OCI-LY1 (cell line): ENCODE data around the gene ROR2.

Experiments
- H2AFZ ChIP-seq: fragments of 200-600 bp; sonication (generic), shearing (Covaris generic); 2 replicates; pipeline ENCODE4 v1.6.0; 2014; ENCODE audit warnings: antibody characterized with exemption, mild to moderate bottlenecking, low read length
- H3F3A ChIP-seq: fragments of 200-600 bp; sonication (generic), shearing (Covaris generic); 2 replicates; pipeline ENCODE4 v1.6.0; 2014; ENCODE audit warnings: mild to moderate bottlenecking, antibody characterized with exemption, low read length, moderate library complexity; ENCODE audit not compliant: insufficient read depth
- H3K27ac ChIP-seq: fragments of 200-600 bp; sonication (generic); 2 replicates; pipeline ENCODE4 v1.5.1; 2014; ENCODE audit warnings: low read length, mixed run types, mild to moderate bottlenecking, low read depth; ENCODE audit not compliant: poor library complexity, severe bottlenecking
- H3K27me3 ChIP-seq: fragments of 200-600 bp; sonication (generic); 2 replicates; pipeline ENCODE4 v1.6.0; 2014; ENCODE audit warnings: antibody characterized with exemption, mild to moderate bottlenecking, low read length, moderate library complexity; ENCODE audit not compliant: insufficient read depth
- H3K36me3 ChIP-seq: fragments of 200-600 bp; sonication (generic); 2 replicates; pipeline ENCODE4 v1.6.1; 2014; ENCODE audit warnings: mild to moderate bottlenecking, antibody characterized with exemption, low read length, moderate library complexity, mixed read lengths; ENCODE audit not compliant: insufficient read depth
- H3K4me1 ChIP-seq: fragments of 200-600 bp; sonication (generic); 2 replicates; pipeline ENCODE4 v1.5.1; 2014; ENCODE audit warnings: mild to moderate bottlenecking, low read length, moderate library complexity; ENCODE audit not compliant: insufficient read depth, severe bottlenecking
- H3K4me2 ChIP-seq: fragments of 200-600 bp; sonication (generic), shearing (Covaris generic); 2 replicates; pipeline ENCODE4 v1.6.1; 2014; ENCODE audit warnings: low read length
- H3K4me3 ChIP-seq: fragments of 200-600 bp; sonication (generic); 2 replicates; pipeline ENCODE4 v1.5.1; 2014; ENCODE audit warnings: low read length, low read depth, mild to moderate bottlenecking, mixed read lengths; ENCODE audit not compliant: poor library complexity, severe bottlenecking
- H3K79me2 ChIP-seq: fragments of 200-600 bp; shearing (Covaris generic); 2 replicates; pipeline ENCODE4 v1.6.1; 2016; ENCODE audit warnings: mixed run types, low read length, mixed read lengths; ENCODE audit not compliant: insufficient read depth
- H3K9ac ChIP-seq: fragments of 200-600 bp; sonication (generic), shearing (Covaris generic); 2 replicates; pipeline ENCODE4 v1.6.1; 2014; ENCODE audit warnings: mild to moderate bottlenecking, low read length, mixed read lengths
- H3K9me2 ChIP-seq: fragments of 200-600 bp; sonication (generic), shearing (Covaris generic); 2 replicates; pipeline ENCODE4 v1.6.1; 2014; ENCODE audit warnings: low read depth, mild to moderate bottlenecking, low read length, mixed read lengths
- H3K9me3 ChIP-seq: fragments of 200-600 bp; shearing (Covaris generic); 2 replicates; pipeline ENCODE4 v1.6.1; 2014; ENCODE audit warnings: low read length, mixed read lengths
- H4K20me1 ChIP-seq: fragments of 200-600 bp; sonication (generic), shearing (Covaris generic); 2 replicates; pipeline ENCODE4 v1.6.0; 2016; ENCODE audit warnings: mild to moderate bottlenecking, low read length; ENCODE audit not compliant: insufficient read depth
- EZH2 ChIP-seq: fragments of 200-600 bp; sonication (generic), shearing (Covaris generic); IDR thresholded peaks from 2 replicates; pipeline ENCODE4 v1.8.0; 2017; ENCODE audit warnings: borderline replicate concordance, mixed run types, mild to moderate bottlenecking, antibody characterized with exemption, low read length, moderate library complexity, mixed read lengths
- TF ChIP-seq, protein P1 (sequence below): fragments of 200-600 bp; sonication (generic), shearing (Covaris generic); IDR thresholded peaks from 2 replicates; pipeline ENCODE4 v1.5.1; 2017; ENCODE audit warnings: mild to moderate bottlenecking, antibody characterized with exemption, low read length, moderate library complexity, mixed read lengths

Gene ROR2

GRCh38 chr9:91603932-91604331 lies 346.1 kb downstream of the ROR2 start:
- Histone ChIP-seq H3K4me2 (no peak overlapping the region), H3K27ac (no peak overlapping the region), H2AFZ (no peak overlapping the region), H3F3A (no peaks in the 10 kb centered on the region), H3K9me2 (no peaks in the 10 kb centered on the region), H3K27me3 (no peaks in the 10 kb centered on the region), H3K9me3 (no peaks in the 10 kb centered on the region), H3K4me1 (no peaks in the 10 kb centered on the region), H3K4me3 (no peak overlapping the region), H4K20me1 (no peaks in the 10 kb centered on the region), H3K9ac (no peak overlapping the region), H3K79me2 (no peaks in the 10 kb centered on the region), H3K36me3 (no peaks in the 10 kb centered on the region)
- TF ChIP-seq, protein P1, sequence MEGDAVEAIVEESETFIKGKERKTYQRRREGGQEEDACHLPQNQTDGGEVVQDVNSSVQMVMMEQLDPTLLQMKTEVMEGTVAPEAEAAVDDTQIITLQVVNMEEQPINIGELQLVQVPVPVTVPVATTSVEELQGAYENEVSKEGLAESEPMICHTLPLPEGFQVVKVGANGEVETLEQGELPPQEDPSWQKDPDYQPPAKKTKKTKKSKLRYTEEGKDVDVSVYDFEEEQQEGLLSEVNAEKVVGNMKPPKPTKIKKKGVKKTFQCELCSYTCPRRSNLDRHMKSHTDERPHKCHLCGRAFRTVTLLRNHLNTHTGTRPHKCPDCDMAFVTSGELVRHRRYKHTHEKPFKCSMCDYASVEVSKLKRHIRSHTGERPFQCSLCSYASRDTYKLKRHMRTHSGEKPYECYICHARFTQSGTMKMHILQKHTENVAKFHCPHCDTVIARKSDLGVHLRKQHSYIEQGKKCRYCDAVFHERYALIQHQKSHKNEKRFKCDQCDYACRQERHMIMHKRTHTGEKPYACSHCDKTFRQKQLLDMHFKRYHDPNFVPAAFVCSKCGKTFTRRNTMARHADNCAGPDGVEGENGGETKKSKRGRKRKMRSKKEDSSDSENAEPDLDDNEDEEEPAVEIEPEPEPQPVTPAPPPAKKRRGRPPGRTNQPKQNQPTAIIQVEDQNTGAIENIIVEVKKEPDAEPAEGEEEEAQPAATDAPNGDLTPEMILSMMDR: no peak
- TF ChIP-seq EZH2: no peak

GRCh38 chr9:91599564-91599963 lies 350.5 kb downstream of the ROR2 start:
- H3K79me2 ChIP-seq: no peaks in the 10 kb centered on the region
- TF ChIP-seq, protein P1: no peak
- TF ChIP-seq EZH2: no peak
- H4K20me1 ChIP-seq: no peaks in the 10 kb centered on the region
- H3K9ac ChIP-seq: no peak overlapping the region
- H3K27me3 ChIP-seq: no peaks in the 10 kb centered on the region
- H3K4me2 ChIP-seq: no peak overlapping the region
- H3K36me3 ChIP-seq: no peaks in the 10 kb centered on the region
- no peak overlapping the region for H3K27ac ChIP-seq
- no peak overlapping the region for H2AFZ ChIP-seq
- H3K9me2 ChIP-seq: no peaks in the 10 kb centered on the region
- no peak overlapping the region for H3K4me3 ChIP-seq
- H3K4me1 ChIP-seq: no peaks in the 10 kb centered on the region
- no peaks in the 10 kb centered on the region for H3K9me3 ChIP-seq
- no peaks in the 10 kb centered on the region for H3F3A ChIP-seq

DNA sequence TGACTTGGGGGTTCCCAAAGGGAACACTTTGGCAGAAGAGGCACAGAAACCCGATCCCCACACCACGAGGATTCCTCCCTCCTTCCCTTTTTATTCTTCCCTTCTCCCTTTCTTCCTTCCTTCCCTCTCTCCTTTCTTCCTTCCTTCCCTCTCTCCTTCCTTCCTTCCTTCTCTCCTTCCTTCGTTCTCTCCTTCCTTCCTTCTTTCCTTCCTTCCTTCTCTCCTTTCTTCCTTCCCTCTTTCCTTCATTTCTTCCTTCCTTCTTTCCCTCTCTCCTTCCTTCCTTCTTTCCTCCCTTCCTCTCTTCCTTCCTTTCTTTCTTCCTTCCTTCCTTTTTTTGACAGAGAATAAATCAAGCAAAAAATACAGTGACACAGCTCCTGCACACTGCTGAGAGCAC lies 358.4 kb downstream of the ROR2 start:
- H3K4me2 ChIP-seq: no peak overlapping the region
- no peaks in the 10 kb centered on the region for H3K9me3 ChIP-seq
- no peak overlapping the region for H3K9ac ChIP-seq
- no peaks in the 10 kb centered on the region for H4K20me1 ChIP-seq
- H3K27me3 ChIP-seq: no peaks in the 10 kb centered on the region
- no peak overlapping the region for H3K27ac ChIP-seq
- no peak overlapping the region for H2AFZ ChIP-seq
- TF ChIP-seq EZH2: no peak
- TF ChIP-seq, protein P1: no peak
- H3K9me2 ChIP-seq: no peaks in the 10 kb centered on the region
- H3K36me3 ChIP-seq: no peaks in the 10 kb centered on the region
- no peaks in the 10 kb centered on the region for H3K79me2 ChIP-seq
- no peaks in the 10 kb centered on the region for H3F3A ChIP-seq
- H3K4me1 ChIP-seq: no peaks in the 10 kb centered on the region
- H3K4me3 ChIP-seq: no peak overlapping the region
